ENCODE measurements around the gene LDLRAP1. TPM values are rescaled to one million over a fixed set of nuclear protein-coding genes. Genes with fewer than 3 reads are reported as not detected.

The LDLRAP1 gene
- total RNA-seq, 4 donors from 2014 or later = 25.1 to 40.9 (median 34.4) TPM

DNA sequence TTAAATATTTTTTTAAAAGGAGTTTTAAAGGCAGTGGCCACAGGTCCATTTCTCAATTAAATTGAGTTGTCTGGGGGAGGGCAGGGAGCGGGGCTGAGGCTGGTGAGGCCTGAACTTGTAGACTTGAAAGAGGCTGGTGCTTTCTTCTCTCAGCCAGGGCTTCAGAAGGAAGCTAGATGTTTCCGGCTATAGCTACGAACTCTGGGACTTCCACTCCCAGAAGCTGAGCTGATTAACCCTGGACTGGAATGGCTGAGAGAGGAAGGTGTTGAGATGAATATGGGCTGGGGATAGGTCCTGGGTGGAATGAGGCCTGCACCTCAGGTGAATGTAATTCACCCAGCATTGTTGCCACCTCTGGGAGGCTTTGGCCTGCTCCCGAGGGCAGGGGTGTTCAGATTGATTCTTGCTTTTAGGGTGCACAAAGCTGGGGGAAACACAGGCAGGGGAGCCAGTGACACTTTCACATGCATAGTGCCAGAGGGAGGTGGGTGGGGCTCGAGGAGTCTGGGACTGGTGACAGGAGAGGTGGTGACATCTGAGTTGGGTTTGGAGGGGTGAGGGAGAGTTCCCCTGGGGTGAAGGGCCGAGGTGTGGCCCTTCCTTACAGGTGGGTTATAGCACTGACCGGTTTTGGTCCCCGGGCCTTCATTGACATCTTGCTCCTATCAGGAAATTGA, 18.2 kb downstream of the LDLRAP1 start:
- TF ChIP-seq POLR2A (IDR thresholded peaks at IDR 0.05) = no peak
- TF ChIP-seq, protein P1, sequence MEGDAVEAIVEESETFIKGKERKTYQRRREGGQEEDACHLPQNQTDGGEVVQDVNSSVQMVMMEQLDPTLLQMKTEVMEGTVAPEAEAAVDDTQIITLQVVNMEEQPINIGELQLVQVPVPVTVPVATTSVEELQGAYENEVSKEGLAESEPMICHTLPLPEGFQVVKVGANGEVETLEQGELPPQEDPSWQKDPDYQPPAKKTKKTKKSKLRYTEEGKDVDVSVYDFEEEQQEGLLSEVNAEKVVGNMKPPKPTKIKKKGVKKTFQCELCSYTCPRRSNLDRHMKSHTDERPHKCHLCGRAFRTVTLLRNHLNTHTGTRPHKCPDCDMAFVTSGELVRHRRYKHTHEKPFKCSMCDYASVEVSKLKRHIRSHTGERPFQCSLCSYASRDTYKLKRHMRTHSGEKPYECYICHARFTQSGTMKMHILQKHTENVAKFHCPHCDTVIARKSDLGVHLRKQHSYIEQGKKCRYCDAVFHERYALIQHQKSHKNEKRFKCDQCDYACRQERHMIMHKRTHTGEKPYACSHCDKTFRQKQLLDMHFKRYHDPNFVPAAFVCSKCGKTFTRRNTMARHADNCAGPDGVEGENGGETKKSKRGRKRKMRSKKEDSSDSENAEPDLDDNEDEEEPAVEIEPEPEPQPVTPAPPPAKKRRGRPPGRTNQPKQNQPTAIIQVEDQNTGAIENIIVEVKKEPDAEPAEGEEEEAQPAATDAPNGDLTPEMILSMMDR (IDR thresholded peaks at IDR 0.05) = no peak
- no peaks in the 10 kb centered on the region for H3K9me3 ChIP-seq
- H3K27ac ChIP-seq = no peak overlapping the region
- DNase-seq = no peak
- no peak overlapping the region for H3K4me3 ChIP-seq (replicated peaks in 1 of 3)
- H3K27me3 ChIP-seq = no peaks in the 10 kb centered on the region
- peaks cover 3 to 19% of the 10 kb centered on the region in 2 donors for H3K4me1 ChIP-seq
- intact Hi-C loops (cut with DNase I) = no loop called here
- WGBS, 2 donors = 86 to 89% methylated on average over 8 of the region's 8 CpGs
- peaks cover 15 to 19% of the 10 kb centered on the region in 2 donors for H3K36me3 ChIP-seq

DNA sequence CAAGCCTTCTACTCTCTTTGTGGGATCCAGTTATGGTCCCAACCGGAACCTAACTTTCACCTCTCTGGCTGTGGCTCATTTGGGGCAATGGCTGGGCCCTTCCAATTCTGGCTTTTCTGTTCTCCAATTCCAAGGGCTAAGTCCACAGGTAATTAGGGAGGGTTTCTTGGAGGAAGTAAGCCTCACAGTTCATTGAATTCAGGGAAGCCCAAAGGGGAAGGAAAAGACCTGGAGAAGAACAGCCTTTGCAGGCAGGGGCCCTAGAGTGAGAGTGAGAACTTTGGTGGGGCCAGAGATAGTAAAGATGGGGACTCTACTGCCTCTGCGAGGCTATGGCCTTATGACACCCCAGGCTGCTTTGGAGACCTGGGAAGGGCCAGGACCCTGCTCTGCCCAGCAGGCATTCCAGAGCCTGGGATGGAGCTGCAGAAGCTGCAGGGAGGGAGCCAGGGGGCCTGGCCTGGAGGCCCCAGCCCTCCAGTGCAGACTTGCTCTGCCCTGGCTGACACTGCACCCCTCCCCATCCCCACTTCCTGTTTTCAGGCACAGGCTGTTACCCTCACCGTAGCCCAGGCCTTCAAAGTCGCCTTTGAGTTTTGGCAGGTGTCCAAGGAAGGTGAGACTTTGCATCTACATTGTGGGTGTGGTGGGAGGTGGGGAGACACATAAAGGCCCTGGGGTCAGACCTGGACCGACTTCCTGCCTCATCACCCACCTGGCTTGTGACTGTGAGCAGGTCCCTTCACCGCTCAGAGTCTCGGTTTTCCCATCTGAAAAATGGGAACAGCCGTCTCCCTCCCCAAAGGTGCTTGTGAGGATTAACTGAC, 18.9 kb downstream of the LDLRAP1 start:
- Histone ChIP-seq H3K4me3 (replicated peaks in 1 of 3) (no peak overlapping the region), H3K27ac (no peak overlapping the region), H3K9me3 (no peaks in the 10 kb centered on the region), H3K4me1 (peaks cover 0 to 15% of the 10 kb centered on the region in 2 donors), H3K27me3 (no peaks in the 10 kb centered on the region), H3K36me3 (peaks cover 15 to 24% of the 10 kb centered on the region in 2 donors)
- intact Hi-C loops (cut with DNase I) = no loop called here
- DNase-seq = peak; percentile 20 to 29
- WGBS, 2 donors = 70 to 75% methylated on average over 8 of the region's 8 CpGs
- TF ChIP-seq POLR2A (IDR thresholded peaks at IDR 0.05) = no peak
- TF ChIP-seq, protein P1 (IDR thresholded peaks at IDR 0.05) = no peak

DNA sequence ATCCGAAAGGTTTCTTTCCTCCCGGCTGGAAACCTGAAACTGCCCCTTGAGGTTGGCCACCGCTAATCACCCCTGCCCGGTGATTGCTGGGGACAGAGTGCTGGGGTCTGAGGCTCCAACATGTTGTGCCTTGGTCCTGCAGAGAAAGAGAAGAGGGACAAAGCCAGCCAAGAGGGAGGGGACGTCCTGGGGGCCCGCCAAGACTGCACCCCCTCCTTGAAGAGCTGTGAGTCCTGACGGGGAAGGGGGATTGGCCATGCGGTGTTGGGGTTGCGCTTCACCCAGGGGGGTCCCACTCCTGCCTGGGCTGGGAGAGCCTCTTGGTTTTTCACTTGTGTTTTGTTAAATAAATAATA, 19.5 kb downstream of the LDLRAP1 start:
- intact Hi-C loops (cut with DNase I) = no loop called here
- H3K4me3 ChIP-seq (replicated peaks in 1 of 3) = no peak overlapping the region
- H3K4me1 ChIP-seq = peaks cover 0 to 18% of the 10 kb centered on the region in 2 donors
- peaks cover 15 to 25% of the 10 kb centered on the region in 2 donors for H3K36me3 ChIP-seq
- H3K9me3 ChIP-seq = no peaks in the 10 kb centered on the region
- 68 to 75% methylated on average over 9 of the region's 9 CpGs for WGBS, 2 donors
- no peak for DNase-seq
- no peak overlapping the region for H3K27ac ChIP-seq
- TF ChIP-seq, protein P1 (IDR thresholded peaks at IDR 0.05) = no peak
- no peaks in the 10 kb centered on the region for H3K27me3 ChIP-seq

DNA sequence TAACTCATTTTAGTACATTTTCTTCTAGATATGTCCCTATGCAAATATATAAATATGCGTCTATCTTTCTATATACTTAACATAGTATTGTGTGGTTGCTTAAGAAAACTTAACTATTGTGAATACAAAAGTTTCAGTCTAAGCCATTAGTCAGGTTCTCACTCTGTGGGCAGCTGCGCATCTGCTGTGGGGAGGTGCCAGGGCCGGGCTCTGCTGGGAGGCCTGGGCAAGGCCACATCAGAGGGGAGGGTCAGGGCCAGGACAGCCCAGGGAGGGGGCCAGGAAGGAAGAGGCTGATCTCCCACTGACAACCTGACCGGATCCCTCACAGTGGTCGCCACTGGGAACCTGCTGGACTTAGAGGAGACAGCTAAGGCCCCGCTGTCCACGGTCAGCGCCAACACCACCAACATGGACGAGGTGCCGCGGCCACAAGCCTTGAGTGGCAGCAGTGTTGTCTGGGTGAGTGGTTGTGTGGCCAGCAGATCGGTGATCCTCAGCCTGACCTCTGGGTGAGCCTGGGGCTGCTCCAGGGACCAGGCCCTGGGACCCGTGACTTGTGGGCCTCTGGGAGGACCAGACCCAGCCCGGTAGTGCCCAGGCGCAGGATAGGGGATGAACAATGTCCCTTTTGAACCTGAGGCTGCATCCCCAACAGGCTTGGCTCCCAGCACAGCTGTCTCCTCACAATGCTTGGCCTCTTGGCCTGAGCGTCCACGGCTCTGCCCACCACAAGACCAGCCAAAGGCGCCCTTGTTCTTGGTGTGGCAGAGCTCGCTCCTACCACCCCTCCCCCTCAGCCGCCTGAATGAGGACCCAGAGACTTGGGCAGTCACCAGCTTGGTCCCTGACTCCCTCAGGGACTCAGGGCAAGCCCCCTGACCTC, 20.2 kb downstream of the LDLRAP1 start:
- WGBS, 2 donors = 97 to 98% methylated on average over 9 to 12 of the region's 20 CpGs

More for the DNA sequence above, 20.2 kb downstream of the LDLRAP1 start:
- H3K4me3 ChIP-seq (replicated peaks in 1 of 3) = no peak overlapping the region
- TF ChIP-seq, protein P1 (IDR thresholded peaks at IDR 0.05) = no peak
- TF ChIP-seq POLR2A (IDR thresholded peaks at IDR 0.05) = no peak
- H3K27me3 ChIP-seq = no peaks in the 10 kb centered on the region
- peaks cover 0 to 16% of the 10 kb centered on the region in 2 donors for H3K4me1 ChIP-seq
- H3K9me3 ChIP-seq = no peaks in the 10 kb centered on the region
- intact Hi-C loops (cut with DNase I) = no loop called here
- H3K27ac ChIP-seq = no peak overlapping the region
- no peak for DNase-seq
- peaks cover 12 to 25% of the 10 kb centered on the region in 2 donors for H3K36me3 ChIP-seq

All from thyroid gland (tissue), 4 donors.